ENCODE measurements around the gene ABHD12. TPM values are rescaled to one million over a fixed set of nuclear protein-coding genes. Genes with fewer than 3 reads are reported as not detected.

The ABHD12 gene
- total RNA-seq, 1 experiment from 2014 or later, result 36.4 TPM

DNA sequence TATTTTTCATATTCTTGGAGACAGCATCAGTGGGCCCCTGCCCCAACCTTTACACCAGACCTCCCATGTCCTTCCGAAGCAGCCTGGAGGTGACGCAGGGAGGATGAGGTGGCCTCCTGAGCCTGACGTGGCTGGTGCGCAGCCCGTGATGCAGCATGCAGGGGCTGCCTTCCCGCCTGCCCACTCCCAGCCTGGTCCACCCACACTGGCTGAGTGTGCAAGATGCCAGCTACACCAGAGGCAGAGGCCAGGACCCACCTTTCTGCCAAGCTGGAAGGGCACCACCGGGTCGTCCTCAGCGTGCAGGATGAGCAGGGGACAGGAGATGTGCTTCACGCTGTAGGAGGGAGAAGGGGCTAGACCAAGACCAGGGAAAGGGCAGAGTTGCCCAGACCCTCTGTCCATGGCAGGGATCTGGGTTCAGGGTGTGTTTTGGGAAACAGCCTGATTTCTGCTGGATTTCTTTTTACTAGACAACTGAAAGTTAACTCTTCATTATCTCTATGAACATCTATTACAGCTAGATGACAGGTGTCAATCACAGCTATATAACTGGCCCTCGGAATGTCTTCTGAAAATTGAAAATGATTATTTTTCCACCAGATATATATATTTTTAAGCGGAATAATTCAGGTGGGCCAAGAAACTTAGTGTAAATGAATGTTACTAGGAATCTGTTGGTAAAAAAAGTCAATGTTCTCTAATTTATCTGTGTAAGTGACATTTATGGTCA is 87.2 kb downstream of the ABHD12 start:
- DNase-seq, result no peak
- peaks cover 11% of the 10 kb centered on the region for H3K36me3 ChIP-seq (replicated peaks; ENCODE audit: control insufficient read depth, insufficient read depth, low read length)
- H3K27me3 ChIP-seq (ENCODE audit: control insufficient read depth, insufficient read depth, low read length), result no peaks in the 10 kb centered on the region
- no peak overlapping the region for H3K4me3 ChIP-seq (ENCODE audit: insufficient read depth, low read depth, low read length)

DNA sequence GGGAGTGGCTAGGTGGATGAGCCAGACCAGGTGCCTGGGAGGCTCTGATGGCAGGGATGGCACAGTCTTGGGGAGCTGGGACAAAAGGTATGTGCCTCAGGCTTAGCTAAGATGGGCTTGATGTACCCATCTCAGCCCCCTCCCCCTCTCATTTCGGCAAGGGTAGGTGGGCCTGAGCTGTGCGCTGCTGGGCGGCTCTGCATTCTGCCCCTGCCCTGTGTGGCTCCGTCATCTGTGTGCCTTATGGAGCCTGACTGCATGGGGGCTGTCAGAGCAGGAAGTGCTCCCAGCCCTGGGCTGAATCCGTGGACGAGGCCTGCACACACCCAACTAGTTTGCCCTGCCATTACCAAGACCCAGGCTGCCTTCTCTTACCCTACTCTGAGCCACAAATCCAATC is 88.0 kb downstream of the ABHD12 start:
- Histone ChIP-seq H3K36me3 (replicated peaks; ENCODE audit: control insufficient read depth, insufficient read depth, low read length) (peaks cover 11% of the 10 kb centered on the region), H3K27me3 (ENCODE audit: control insufficient read depth, insufficient read depth, low read length) (no peaks in the 10 kb centered on the region), H3K4me3 (ENCODE audit: insufficient read depth, low read depth, low read length) (no peak overlapping the region)
- no peak for DNase-seq

DNA sequence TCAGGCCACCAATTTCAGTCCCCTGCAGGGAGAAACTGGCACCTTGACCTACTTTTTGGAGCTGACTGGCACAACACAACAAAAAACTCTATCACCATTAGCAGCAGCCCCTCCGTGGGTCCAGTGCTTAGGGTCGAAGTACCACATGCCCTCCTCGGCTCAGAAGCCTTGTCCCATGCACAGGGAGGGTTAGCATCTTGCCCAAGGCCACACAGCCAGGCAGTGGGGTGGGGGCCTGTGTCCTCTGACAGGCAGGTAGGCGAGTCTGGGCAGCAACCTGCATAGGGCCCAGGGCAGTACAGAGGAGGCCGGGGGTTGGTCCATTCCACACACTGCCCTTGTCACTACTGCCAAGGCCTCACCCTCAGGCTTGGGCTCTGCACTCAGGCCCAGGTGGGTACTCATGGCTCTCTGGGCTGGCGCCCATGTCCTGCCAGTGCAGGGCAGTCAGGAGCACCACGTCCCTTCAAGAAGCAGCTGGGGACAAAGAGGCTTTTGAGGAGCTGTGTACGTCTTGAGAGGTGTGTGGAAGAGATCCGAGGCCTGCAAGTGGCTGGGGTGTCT is 89.2 kb downstream of the ABHD12 start:
- DNase-seq, result no peak
- peaks cover 10% of the 10 kb centered on the region for H3K36me3 ChIP-seq (replicated peaks; ENCODE audit: control insufficient read depth, insufficient read depth, low read length)
- no peak overlapping the region for H3K4me3 ChIP-seq (ENCODE audit: insufficient read depth, low read depth, low read length)
- no peaks in the 10 kb centered on the region for H3K27me3 ChIP-seq (ENCODE audit: control insufficient read depth, insufficient read depth, low read length)

DNA sequence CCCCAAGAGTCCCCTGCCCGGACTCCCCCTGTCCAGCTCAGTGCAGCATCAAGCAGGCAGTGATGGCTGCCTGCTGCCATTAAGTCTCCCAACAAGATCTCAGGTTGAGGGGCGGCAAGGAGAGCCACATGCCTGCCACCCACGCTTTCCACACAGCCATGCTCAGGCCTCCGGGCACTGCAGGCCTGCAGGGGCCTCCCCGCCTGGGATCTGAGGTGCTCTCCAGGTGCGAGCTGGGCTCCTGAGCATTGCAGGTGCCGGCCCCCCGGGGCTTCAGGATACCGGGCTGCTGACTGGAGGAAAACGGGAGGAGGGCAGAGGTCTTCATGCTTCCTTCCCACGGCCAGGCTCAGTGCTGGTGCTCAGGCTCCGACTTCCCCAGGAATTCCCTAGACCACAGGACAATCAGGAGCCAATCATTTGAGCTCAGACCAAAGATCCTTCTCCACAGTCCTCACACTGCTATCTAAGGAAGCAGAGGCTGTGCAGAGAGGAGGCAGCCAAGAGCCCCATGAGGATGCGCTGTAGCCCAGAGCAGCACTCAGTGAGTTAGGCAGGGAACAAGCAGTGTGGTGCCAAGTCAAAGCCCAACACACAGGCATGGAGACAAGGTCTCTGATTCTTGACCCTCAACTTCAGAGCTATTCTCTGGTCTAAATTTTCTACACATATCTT is 90.0 kb downstream of the ABHD12 start:
- Histone ChIP-seq H3K36me3 (replicated peaks; ENCODE audit: control insufficient read depth, insufficient read depth, low read length) (peaks cover 9% of the 10 kb centered on the region), H3K4me3 (ENCODE audit: insufficient read depth, low read depth, low read length) (no peak overlapping the region), H3K27me3 (ENCODE audit: control insufficient read depth, insufficient read depth, low read length) (no peaks in the 10 kb centered on the region)
- no peak for DNase-seq

DNA sequence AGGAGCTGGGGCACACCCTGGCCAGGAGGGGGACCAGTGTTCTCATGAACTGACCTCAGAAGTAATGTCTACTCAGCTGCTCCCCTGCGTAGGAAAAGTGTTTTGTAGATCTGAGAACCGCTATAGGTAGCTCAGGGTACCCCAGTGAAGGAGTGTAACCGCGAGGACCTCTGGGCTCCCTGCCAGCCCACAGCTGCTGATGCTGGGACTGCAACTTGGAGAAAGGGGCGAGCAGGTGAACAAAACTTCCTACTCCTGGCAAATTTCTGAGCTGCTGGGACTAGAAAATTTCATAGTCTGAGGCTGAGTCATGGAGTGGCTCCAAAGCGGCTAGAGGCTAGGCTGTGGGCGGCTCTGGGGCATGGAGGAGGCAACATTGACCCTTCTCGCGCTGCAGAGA is 90.8 kb downstream of the ABHD12 start:
- H3K36me3 ChIP-seq (replicated peaks; ENCODE audit: control insufficient read depth, insufficient read depth, low read length), result peaks cover 9% of the 10 kb centered on the region
- no peak overlapping the region for H3K4me3 ChIP-seq (ENCODE audit: insufficient read depth, low read depth, low read length)
- H3K27me3 ChIP-seq (ENCODE audit: control insufficient read depth, insufficient read depth, low read length), result no peaks in the 10 kb centered on the region
- DNase-seq, result no peak

DNA sequence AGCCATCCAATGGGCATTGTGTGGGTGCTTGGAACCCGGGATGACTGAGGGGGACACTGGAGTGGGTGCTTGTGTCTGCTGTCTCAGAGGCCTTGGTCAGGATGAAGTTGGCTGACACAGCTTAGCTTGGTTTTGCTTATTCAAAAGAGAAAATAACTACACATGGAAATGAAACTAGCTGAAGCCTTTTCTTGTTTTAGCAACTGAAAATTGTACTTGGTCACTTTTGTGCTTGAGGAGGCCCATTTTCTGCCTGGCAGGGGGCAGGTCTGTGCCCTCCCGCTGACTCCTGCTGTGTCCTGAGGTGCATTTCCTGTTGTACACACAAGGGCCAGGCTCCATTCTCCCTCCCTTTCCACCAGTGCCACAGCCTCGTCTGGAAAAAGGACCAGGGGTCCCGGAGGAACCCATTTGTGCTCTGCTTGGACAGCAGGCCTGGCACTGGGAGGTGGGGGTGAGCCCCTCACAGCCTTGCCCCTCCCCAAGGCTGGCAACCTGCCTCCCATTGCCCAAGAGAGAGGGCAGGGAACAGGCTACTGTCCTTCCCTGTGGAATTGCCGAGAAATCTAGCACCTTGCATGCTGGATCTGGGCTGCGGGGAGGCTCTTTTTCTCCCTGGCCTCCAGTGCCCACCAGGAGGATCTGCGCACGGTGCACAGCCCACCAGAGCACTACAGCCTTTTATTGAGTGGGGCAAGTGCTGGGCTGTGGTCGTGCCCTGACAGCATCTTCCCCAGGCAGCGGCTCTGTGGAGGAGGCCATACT is 93.3 kb downstream of the ABHD12 start:
- no peak for DNase-seq
- H3K36me3 ChIP-seq (replicated peaks; ENCODE audit: control insufficient read depth, insufficient read depth, low read length), result peaks cover 5% of the 10 kb centered on the region
- no peak overlapping the region for H3K4me3 ChIP-seq (ENCODE audit: insufficient read depth, low read depth, low read length)
- H3K27me3 ChIP-seq (ENCODE audit: control insufficient read depth, insufficient read depth, low read length), result no peaks in the 10 kb centered on the region

DNA sequence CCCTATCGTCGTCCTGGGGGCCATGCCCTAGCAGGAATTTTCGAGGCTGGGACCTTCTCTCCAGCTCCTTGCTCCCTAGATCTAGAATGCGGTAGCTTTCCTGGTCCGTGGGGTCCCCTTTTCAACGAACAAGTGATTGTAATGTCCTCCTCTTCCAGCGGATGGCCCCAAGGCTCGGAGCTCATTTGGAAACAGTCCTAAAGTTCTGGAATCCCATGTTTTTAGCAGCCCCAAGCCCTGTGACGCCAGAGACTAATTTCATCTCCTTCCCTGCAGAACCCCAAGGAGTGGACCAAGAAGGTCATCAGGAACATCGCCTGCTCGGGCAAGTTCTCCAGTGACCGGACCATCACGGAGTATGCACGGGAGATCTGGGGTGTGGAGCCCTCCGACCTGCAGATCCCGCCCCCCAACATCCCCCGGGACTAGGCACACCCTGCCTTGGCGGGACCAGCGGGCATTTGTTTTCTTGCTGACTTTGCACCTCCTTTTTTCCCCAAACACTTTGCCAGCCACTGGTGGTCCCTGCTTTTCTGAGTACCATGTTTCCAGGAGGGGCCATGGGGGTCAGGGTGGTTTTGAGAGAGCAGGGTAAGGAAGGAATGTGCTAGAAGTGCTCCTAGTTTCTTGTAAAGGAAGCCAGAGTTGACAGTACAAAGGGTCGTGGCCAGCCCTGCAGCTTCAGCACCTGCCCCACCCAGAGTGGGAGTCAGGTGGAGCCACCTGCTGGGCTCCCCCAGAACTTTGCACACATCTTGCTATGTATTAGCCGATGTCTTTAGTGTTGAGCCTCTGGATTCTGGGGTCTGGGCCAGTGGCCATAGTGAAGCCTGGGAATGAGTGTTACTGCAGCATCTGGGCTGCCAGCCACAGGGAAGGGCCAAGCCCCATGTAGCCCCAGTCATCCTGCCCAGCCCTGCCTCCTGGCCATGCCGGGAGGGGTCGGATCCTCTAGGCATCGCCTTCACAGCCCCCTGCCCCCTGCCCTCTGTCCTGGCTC is 94.2 kb downstream of the ABHD12 start:
- Histone ChIP-seq H3K36me3 (replicated peaks; ENCODE audit: control insufficient read depth, insufficient read depth, low read length) (peaks cover 3% of the 10 kb centered on the region), H3K27me3 (ENCODE audit: control insufficient read depth, insufficient read depth, low read length) (no peaks in the 10 kb centered on the region), H3K4me3 (ENCODE audit: insufficient read depth, low read depth, low read length) (no peak overlapping the region)
- DNase-seq, result peak; percentile 76

DNA sequence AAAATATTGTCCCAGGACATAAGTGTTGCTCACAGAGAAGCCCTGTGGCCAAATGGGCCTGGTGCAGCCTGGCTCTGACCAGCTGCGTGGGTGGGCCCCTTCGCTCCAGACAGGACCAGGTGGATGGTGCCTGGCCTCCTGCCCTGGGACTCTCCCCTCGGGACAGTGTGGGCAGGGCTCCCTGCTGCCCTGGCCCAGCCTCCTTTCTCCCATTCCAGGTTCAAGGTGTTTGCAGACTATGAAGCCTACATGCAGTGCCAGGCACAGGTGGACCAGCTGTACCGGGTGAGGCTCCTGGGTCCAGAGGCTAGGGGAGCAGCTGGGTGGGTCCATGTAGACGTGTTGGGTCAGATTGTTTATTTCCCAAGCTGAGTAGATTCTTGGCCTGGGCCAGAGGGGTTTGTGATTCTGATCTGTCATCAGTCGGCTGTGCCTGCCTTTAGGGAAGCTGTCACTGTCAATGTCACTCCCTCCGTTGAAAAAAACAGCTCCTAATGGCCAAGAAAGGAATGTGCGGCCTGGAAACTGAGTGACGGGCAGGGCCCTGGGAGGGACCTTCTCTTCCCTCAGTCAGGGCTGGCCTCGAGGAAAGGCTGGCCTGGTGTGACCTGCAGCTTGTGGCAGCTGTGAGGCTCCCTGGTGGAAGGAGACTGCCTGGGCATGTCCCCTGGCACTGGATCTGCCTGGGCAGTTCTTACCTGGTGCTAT is 95.1 kb downstream of the ABHD12 start:
- peak; percentile 74 for DNase-seq
- H3K27me3 ChIP-seq (ENCODE audit: control insufficient read depth, insufficient read depth, low read length), result no peaks in the 10 kb centered on the region

DNA sequence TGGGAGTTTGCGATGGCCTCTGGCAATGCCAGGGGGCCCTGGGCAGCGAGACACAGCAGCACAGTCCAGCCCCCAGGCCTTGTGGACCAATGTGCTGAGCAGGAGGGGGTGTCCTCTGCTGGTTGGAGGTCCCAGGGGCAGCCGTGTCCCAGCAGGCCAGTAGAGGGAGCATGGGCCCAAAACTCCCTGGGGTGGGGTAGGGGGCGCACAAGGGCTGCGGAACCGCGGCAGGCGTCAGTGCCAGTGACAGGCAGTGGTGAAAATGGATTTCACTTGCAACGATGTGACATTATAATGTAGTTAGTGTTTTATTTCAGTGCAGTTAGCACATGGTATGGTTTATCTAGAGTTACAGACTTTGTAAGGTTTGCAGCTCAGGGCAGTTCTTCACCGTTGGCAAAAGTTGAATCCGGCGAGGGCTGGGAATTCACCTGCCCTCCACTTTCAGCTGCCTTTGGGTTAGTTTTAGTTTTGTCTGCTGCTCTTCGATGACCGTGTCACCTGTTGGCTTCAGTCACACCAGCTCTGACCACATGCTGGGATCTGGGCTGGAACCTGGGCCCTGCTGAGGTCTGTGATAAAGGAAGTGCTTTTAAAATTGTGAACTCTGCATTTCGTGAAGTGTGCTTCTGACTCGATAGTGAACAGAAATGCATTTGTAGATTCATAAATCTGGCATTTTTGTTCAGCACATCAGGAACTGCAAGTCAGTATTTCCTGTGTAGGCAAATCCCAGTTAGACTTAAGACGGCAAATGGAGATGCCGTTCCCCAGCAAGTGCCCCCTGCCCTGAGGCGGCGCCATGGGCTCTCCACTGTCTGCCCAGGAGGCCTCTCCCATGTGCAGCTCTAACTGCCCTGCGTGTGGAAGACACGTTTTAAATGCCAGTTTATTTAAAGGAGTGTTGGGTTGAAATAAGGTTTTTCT is 95.9 kb downstream of the ABHD12 start:
- Histone ChIP-seq H3K36me3 (replicated peaks; ENCODE audit: control insufficient read depth, insufficient read depth, low read length) (no peaks in the 10 kb centered on the region; the same call in none of the 2 replicates), H3K4me3 (ENCODE audit: insufficient read depth, low read depth, low read length) (no peak overlapping the region), H3K27me3 (ENCODE audit: control insufficient read depth, insufficient read depth, low read length) (no peaks in the 10 kb centered on the region)
- DNase-seq, result peak; percentile 98

More for the DNA sequence above, 95.1 kb downstream of the ABHD12 start:
- Histone ChIP-seq H3K4me3 (ENCODE audit: insufficient read depth, low read depth, low read length) (no peak overlapping the region), H3K36me3 (replicated peaks; ENCODE audit: control insufficient read depth, insufficient read depth, low read length) (peaks cover 3% of the 10 kb centered on the region)

DNA sequence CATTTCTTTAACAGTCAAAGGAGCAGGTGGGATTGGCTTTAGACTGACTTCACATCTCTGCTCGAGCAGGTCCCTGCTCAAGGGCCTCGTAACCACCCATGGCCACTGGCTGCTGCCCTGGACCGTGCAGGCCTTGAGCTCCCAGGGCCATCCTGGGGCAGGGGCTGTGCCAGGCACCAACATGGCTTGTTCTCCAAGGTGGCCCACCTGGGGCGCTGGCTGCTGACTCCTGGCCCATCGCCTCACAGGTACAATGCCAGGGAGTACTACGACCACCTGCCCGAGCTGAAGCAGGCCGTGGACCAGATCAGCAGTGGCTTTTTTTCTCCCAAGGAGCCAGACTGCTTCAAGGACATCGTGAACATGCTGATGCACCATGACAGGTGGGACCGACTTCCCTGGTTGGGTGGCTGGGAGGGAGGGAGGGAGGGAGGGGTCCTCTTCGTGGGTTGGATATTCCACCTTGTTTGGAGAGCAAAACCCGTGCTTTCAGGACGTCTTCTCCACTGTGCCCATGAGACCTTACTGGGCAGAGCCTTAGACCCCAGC is 96.7 kb downstream of the ABHD12 start:
- Histone ChIP-seq H3K27me3 (ENCODE audit: control insufficient read depth, insufficient read depth, low read length) (no peaks in the 10 kb centered on the region), H3K4me3 (ENCODE audit: insufficient read depth, low read depth, low read length) (no peak overlapping the region), H3K36me3 (replicated peaks; ENCODE audit: control insufficient read depth, insufficient read depth, low read length) (no peaks in the 10 kb centered on the region; the same call in none of the 2 replicates)
- no peak for DNase-seq

DNA sequence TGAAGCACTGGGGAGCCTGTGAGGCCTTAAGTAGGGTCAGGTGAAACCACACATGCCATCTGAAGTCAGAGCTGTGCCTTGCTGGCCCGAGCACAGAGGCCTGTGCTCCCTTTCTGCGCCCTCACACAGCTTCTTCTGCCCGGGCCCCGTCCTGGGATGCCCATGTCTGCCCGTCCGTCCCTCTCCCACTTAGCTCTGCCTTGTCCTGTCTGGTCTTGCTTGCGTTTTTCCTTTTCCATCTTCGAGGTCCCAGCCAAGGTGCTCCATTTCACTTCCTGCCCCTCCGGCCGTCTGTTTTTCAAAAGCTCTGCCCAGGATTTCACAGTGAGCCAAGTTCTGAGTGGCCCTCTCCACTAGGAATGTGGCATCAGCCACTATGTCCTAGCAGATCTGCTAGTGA is 97.1 kb downstream of the ABHD12 start:
- DNase-seq, result no peak
- no peaks in the 10 kb centered on the region for H3K27me3 ChIP-seq (ENCODE audit: control insufficient read depth, insufficient read depth, low read length)
- H3K4me3 ChIP-seq (ENCODE audit: insufficient read depth, low read depth, low read length), result no peak overlapping the region
- no peaks in the 10 kb centered on the region; the same call in none of the 2 replicates for H3K36me3 ChIP-seq (replicated peaks; ENCODE audit: control insufficient read depth, insufficient read depth, low read length)

DNA sequence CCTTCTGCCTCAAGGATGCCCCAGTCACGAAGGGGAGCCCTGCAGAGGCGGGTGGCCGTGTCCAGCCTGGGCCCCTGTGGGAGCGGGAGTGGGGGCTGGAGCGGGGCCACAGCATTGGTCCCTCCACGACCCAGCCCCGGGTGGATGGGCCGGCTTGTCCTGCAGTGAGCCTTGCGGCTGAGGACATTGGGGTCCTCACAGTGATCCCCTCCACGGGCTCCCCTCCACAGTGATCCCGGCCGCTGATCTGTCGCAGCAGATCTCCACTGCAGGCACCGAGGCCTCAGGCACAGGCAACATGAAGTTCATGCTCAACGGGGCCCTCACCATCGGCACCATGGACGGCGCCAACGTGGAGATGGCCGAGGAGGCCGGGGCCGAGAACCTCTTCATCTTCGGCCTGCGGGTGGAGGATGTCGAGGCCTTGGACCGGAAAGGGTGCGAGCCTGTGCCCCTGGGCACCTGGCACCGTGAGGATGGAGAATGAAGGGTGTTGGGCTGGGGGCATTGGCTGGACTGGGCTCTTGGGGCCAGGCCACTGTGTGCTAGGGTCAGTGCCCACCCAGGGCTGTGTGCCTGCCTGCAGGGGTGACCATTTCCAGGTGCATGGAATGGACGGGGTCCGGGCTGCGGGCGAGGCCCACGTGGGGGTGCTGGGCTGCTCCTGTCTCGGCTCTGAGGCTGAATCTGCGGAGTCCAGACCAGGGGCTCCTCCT is 98.3 kb downstream of the ABHD12 start:
- DNase-seq, result no peak
- H3K27me3 ChIP-seq (ENCODE audit: control insufficient read depth, insufficient read depth, low read length), result no peaks in the 10 kb centered on the region
- H3K4me3 ChIP-seq (ENCODE audit: insufficient read depth, low read depth, low read length), result no peak overlapping the region
- no peaks in the 10 kb centered on the region; the same call in none of the 2 replicates for H3K36me3 ChIP-seq (replicated peaks; ENCODE audit: control insufficient read depth, insufficient read depth, low read length)

All from H7 (cell line).